KMS-11 (cell line): ENCODE results near the gene CACNA1D.

Experiments
- H2AFZ ChIP-seq: fragments of 200-600 bp; sonication (generic); 2 replicates; pipeline ENCODE4 v1.6.1; 2016; ENCODE audit warnings: antibody characterized with exemption, mixed run types, low read depth
- H3K27ac ChIP-seq: fragments of 200-600 bp; sonication (generic); 2 replicates; pipeline ENCODE4 v1.6.1; 2016; ENCODE audit warnings: mild to moderate bottlenecking, mixed run types
- H3K27me3 ChIP-seq: fragments of 200-600 bp; sonication (generic); 2 replicates; pipeline ENCODE4 v1.6.1; 2017; ENCODE audit warnings: mild to moderate bottlenecking, low read depth, mixed run types, moderate library complexity; ENCODE audit not compliant: insufficient read depth
- H3K36me3 ChIP-seq: fragments of 200-600 bp; sonication (generic); 2 replicates; pipeline ENCODE4 v1.6.1; 2017; ENCODE audit warnings: mild to moderate bottlenecking, mixed run types; ENCODE audit not compliant: insufficient read depth
- H3K4me1 ChIP-seq: fragments of 200-600 bp; sonication (generic); 2 replicates; pipeline ENCODE4 v1.6.1; 2016; ENCODE audit warnings: mild to moderate bottlenecking, low read depth, mixed run types; ENCODE audit not compliant: poor library complexity, severe bottlenecking
- H3K4me2 ChIP-seq: fragments of 200-600 bp; sonication (generic); 2 replicates; pipeline ENCODE4 v1.7.0; 2016; ENCODE audit warnings: mild to moderate bottlenecking, mixed run types
- H3K4me3 ChIP-seq: fragments of 200-600 bp; sonication (generic); IDR thresholded peaks from 2 replicates; pipeline ENCODE4 v1.6.1; 2017; ENCODE audit warnings: low read depth, low read length, mixed read lengths; ENCODE audit not compliant: insufficient read depth
- H3K79me2 ChIP-seq: fragments of 200-600 bp; sonication (generic); 2 replicates; pipeline ENCODE4 v1.6.1; 2016; ENCODE audit warnings: low read depth, mixed run types; ENCODE audit not compliant: insufficient read depth
- H3K9ac ChIP-seq: fragments of 200-600 bp; sonication (generic); 2 replicates; pipeline ENCODE4 v1.6.1; 2016; ENCODE audit warnings: mild to moderate bottlenecking, mixed run types
- H4K20me1 ChIP-seq: fragments of 200-600 bp; sonication (generic); 2 replicates; pipeline ENCODE4 v1.6.1; 2016; ENCODE audit warnings: mild to moderate bottlenecking, mixed run types; ENCODE audit not compliant: insufficient read depth
- TF ChIP-seq, protein P1 (sequence below): fragments of 200-600 bp; sonication (generic); conservative IDR thresholded peaks from 2 replicates; pipeline ENCODE4 v1.6.1; 2017; ENCODE audit warnings: low read depth, mild to moderate bottlenecking, antibody characterized with exemption, low read length, moderate library complexity, mixed read lengths

The CACNA1D gene

GRCh38 chr3:53530205-53530604, 35.8 kb downstream of the CACNA1D start:
- H4K20me1 ChIP-seq, result no peaks in the 10 kb centered on the region
- no peak overlapping the region for H3K4me3 ChIP-seq
- no peaks in the 10 kb centered on the region for H3K27me3 ChIP-seq
- no peaks in the 10 kb centered on the region for H3K4me1 ChIP-seq
- H3K9ac ChIP-seq, result no peak overlapping the region
- TF ChIP-seq, protein P1, sequence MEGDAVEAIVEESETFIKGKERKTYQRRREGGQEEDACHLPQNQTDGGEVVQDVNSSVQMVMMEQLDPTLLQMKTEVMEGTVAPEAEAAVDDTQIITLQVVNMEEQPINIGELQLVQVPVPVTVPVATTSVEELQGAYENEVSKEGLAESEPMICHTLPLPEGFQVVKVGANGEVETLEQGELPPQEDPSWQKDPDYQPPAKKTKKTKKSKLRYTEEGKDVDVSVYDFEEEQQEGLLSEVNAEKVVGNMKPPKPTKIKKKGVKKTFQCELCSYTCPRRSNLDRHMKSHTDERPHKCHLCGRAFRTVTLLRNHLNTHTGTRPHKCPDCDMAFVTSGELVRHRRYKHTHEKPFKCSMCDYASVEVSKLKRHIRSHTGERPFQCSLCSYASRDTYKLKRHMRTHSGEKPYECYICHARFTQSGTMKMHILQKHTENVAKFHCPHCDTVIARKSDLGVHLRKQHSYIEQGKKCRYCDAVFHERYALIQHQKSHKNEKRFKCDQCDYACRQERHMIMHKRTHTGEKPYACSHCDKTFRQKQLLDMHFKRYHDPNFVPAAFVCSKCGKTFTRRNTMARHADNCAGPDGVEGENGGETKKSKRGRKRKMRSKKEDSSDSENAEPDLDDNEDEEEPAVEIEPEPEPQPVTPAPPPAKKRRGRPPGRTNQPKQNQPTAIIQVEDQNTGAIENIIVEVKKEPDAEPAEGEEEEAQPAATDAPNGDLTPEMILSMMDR, result no peak
- no peaks in the 10 kb centered on the region for H3K36me3 ChIP-seq
- H2AFZ ChIP-seq, result no peak overlapping the region
- H3K27ac ChIP-seq, result no peak overlapping the region
- no peaks in the 10 kb centered on the region for H3K79me2 ChIP-seq
- no peak overlapping the region for H3K4me2 ChIP-seq

- Histone ChIP-seq H3K27me3 (no peaks in the 10 kb centered on the region), H4K20me1 (no peaks in the 10 kb centered on the region), H2AFZ (no peak overlapping the region), H3K9ac (no peak overlapping the region), H3K79me2 (no peaks in the 10 kb centered on the region), H3K4me1 (no peaks in the 10 kb centered on the region), H3K4me3 (no peak overlapping the region), H3K27ac (no peak overlapping the region), H3K4me2 (no peak overlapping the region), H3K36me3 (no peaks in the 10 kb centered on the region)
- TF ChIP-seq, protein P1, result no peak
Observed at GRCh38 chr3:53531749-53532148, 37.3 kb downstream of the CACNA1D start.

- Histone ChIP-seq H3K27ac (no peak overlapping the region), H3K4me2 (no peak overlapping the region), H3K4me3 (no peak overlapping the region), H3K27me3 (no peaks in the 10 kb centered on the region), H4K20me1 (no peaks in the 10 kb centered on the region), H3K36me3 (no peaks in the 10 kb centered on the region), H2AFZ (no peak overlapping the region), H3K4me1 (no peaks in the 10 kb centered on the region), H3K9ac (no peak overlapping the region), H3K79me2 (no peaks in the 10 kb centered on the region)
- TF ChIP-seq, protein P1, result no peak
Observed at GRCh38 chr3:53533472-53533871, 39.1 kb downstream of the CACNA1D start.

GRCh38 chr3:53534216-53534615, 39.8 kb downstream of the CACNA1D start:
- TF ChIP-seq, protein P1, result no peak
- Histone ChIP-seq H3K4me1 (no peaks in the 10 kb centered on the region), H3K36me3 (no peaks in the 10 kb centered on the region), H3K79me2 (no peaks in the 10 kb centered on the region), H3K27me3 (no peaks in the 10 kb centered on the region), H4K20me1 (no peaks in the 10 kb centered on the region), H3K4me2 (no peak overlapping the region), H3K4me3 (no peak overlapping the region), H3K27ac (no peak overlapping the region), H3K9ac (no peak overlapping the region), H2AFZ (no peak overlapping the region)
